ENCODE results near the gene CACNA1S.

GRCh38 chr1:201053155-201053860 is 58.9 kb downstream of the CACNA1S start:
- TF ChIP-seq CTCF (IDR thresholded peaks at IDR 0.05; ENCODE audit: low read length) (no peak), EZH2 (IDR thresholded peaks at IDR 0.05; ENCODE audit: borderline replicate concordance, low read length) (no peak)
